ENCODE measurements around the gene EMC8. TPM values are rescaled to one million over a fixed set of nuclear protein-coding genes. Genes with fewer than 3 reads are reported as not detected.

The EMC8 gene
- polyA plus RNA-seq, 3 donors: 9.0 to 17.1 (median 10.8) TPM

Other genes starting within 250 kb of the EMC8 start
- gene GSE1, start 186.2 kb downstream of the EMC8 start, polyA plus RNA-seq: 10 to 100 TPM; 20.2 to 85.3 (median 55.9) TPM
- 1 to 10 TPM in 1 of 3 donors, under 1 TPM in 2; 0.22 to 1.1 (median 0.62) TPM for gene GINS2, start 110.6 kb downstream of the EMC8 start, polyA plus RNA-seq
- gene C16orf74, start 48.4 kb downstream of the EMC8 start, polyA plus RNA-seq: 1 to 10 TPM in 2 of 3 donors, under 1 TPM in 1; 0.54 to 5.1 (median 4.2) TPM
- 1,000 to 10,000 TPM in 2 of 3 donors, 100 to 1,000 TPM in 1; 533 to 1,232 (median 1,054) TPM for gene COX4I1, start 151 bp upstream of the EMC8 start, polyA plus RNA-seq
- gene IRF8, start 99.6 kb upstream of the EMC8 start, polyA plus RNA-seq: 10 to 100 TPM in 2 of 3 donors, 1 to 10 TPM in 1; 7.0 to 96.5 (median 10.3) TPM